OCI-LY3 (cell line): ENCODE data around the gene CLDN14.

ENCODE experiments used
- H2AFZ ChIP-seq: fragments of 200-600, 300-600 bp; shearing (Covaris generic); 2 replicates; pipeline ENCODE4 v1.6.0; 2014; ENCODE audit warnings: antibody characterized with exemption, low read depth, low read length
- H3K27ac ChIP-seq: fragments of 200-600, 300-600 bp; sonication (generic); 2 replicates; pipeline ENCODE4 v1.5.1; 2014; ENCODE audit warnings: mild to moderate bottlenecking, low read length, moderate library complexity, mixed read lengths
- H3K27me3 ChIP-seq: fragments of 200-600, 300-600 bp; sonication (generic); 2 replicates; pipeline ENCODE4 v1.6.1; 2014; ENCODE audit warnings: low read depth, low read length, mixed read lengths
- H3K36me3 ChIP-seq: fragments of 200-600, 300-600 bp; sonication (generic); replicated peaks from 2 replicates; pipeline ENCODE3; 2014; ENCODE audit warnings: low read depth, low read length, mixed read lengths
- H3K4me1 ChIP-seq: fragments of 300-600, 200-600 bp; sonication (generic); 2 replicates; pipeline ENCODE4 v1.6.1; 2014; ENCODE audit warnings: low read length, mixed read lengths
- H3K4me2 ChIP-seq: fragments of 200-600, 300-600 bp; sonication (generic); 2 replicates; pipeline ENCODE4 v1.6.1; 2014; ENCODE audit warnings: low read length, mixed read lengths
- H3K4me3 ChIP-seq: fragments of 300-600, 200-600 bp; sonication (generic); 2 replicates; pipeline ENCODE4 v1.5.1; 2014; ENCODE audit warnings: antibody characterized with exemption, mild to moderate bottlenecking, low read length, moderate library complexity
- H3K79me2 ChIP-seq: fragments of 300-600, 200-600 bp; shearing (Covaris generic); 2 replicates; pipeline ENCODE4 v1.6.1; 2014; ENCODE audit warnings: mild to moderate bottlenecking, low read length, mixed read lengths
- H3K9ac ChIP-seq: fragments of 300-600, 200-600 bp; shearing (Covaris generic); 2 replicates; pipeline ENCODE4 v1.6.0; 2014; ENCODE audit warnings: mild to moderate bottlenecking, low read length, moderate library complexity
- H3K9me3 ChIP-seq: fragments of 200-600, 300-600 bp; shearing (Covaris generic); 2 replicates; pipeline ENCODE4 v1.6.1; 2014; ENCODE audit warnings: low read length, mixed read lengths; ENCODE audit not compliant: insufficient read depth
- H4K20me1 ChIP-seq: fragments of 200-600, 300-600 bp; sonication (generic); 2 replicates; pipeline ENCODE4 v1.6.1; 2016; ENCODE audit warnings: low read length, mixed read lengths; ENCODE audit not compliant: insufficient read depth
- CTCF ChIP-seq: fragments of 200-600, 300-600 bp; sonication (generic); IDR thresholded peaks from 2 replicates; pipeline ENCODE4 v1.5.1; 2014; ENCODE audit warnings: antibody characterized with exemption, low read length, low read depth
- EZH2phosphoT487 ChIP-seq: fragments of 200-600 bp; shearing (Covaris generic); IDR thresholded peaks from 2 replicates; pipeline ENCODE4 v1.6.1; 2018; ENCODE audit warnings: antibody characterized with exemption, mixed run types, low read depth

Gene CLDN14

GRCh38 chr21:36431252-36431651 is 48.7 kb downstream of the CLDN14 start:
- no peaks in the 10 kb centered on the region for H4K20me1 ChIP-seq
- H3K27ac ChIP-seq: no peak overlapping the region
- no peaks in the 10 kb centered on the region for H3K9me3 ChIP-seq
- no peaks in the 10 kb centered on the region for H3K79me2 ChIP-seq
- H3K27me3 ChIP-seq: no peaks in the 10 kb centered on the region
- TF ChIP-seq EZH2phosphoT487 (no peak), CTCF (no peak)
- no peak overlapping the region for H3K9ac ChIP-seq
- H2AFZ ChIP-seq: no peak overlapping the region
- peaks cover 47% of the 10 kb centered on the region for H3K4me1 ChIP-seq
- no peaks in the 10 kb centered on the region for H3K36me3 ChIP-seq
- no peak overlapping the region for H3K4me3 ChIP-seq
- H3K4me2 ChIP-seq: peak overlapping the region; percentile 98

- Histone ChIP-seq H4K20me1 (no peaks in the 10 kb centered on the region), H3K27ac (peak overlapping the region; percentile 84), H2AFZ (no peak overlapping the region), H3K36me3 (no peaks in the 10 kb centered on the region), H3K79me2 (no peaks in the 10 kb centered on the region), H3K4me2 (peak overlapping the region; percentile 98), H3K9ac (peak overlapping the region; percentile 78), H3K4me1 (peaks cover 47% of the 10 kb centered on the region), H3K4me3 (peak overlapping the region; percentile 76), H3K9me3 (no peaks in the 10 kb centered on the region), H3K27me3 (no peaks in the 10 kb centered on the region)
- no peak for TF ChIP-seq CTCF
- no peak for TF ChIP-seq EZH2phosphoT487
These were observed 49.1 kb downstream of the CLDN14 start for GRCh38 chr21:36430841-36431240.

- no peaks in the 10 kb centered on the region for H3K79me2 ChIP-seq
- TF ChIP-seq EZH2phosphoT487: no peak
- peak; percentile 17; the same call in 1 of the 2 replicates for TF ChIP-seq CTCF
- H3K36me3 ChIP-seq: no peaks in the 10 kb centered on the region
- H3K4me2 ChIP-seq: peak overlapping the region; percentile 98
- peak overlapping the region; percentile 94 for H2AFZ ChIP-seq
- peak overlapping the region; percentile 84 for H3K27ac ChIP-seq
- H3K4me1 ChIP-seq: peaks cover 47% of the 10 kb centered on the region
- no peaks in the 10 kb centered on the region for H3K9me3 ChIP-seq
- H4K20me1 ChIP-seq: no peaks in the 10 kb centered on the region
- H3K9ac ChIP-seq: peak overlapping the region; percentile 78
- H3K27me3 ChIP-seq: no peaks in the 10 kb centered on the region
- peak overlapping the region; percentile 76 for H3K4me3 ChIP-seq
These were observed 49.9 kb downstream of the CLDN14 start for GRCh38 chr21:36429947-36430546.

GRCh38 chr21:36428761-36429432 is 51.0 kb downstream of the CLDN14 start:
- no peak overlapping the region for H3K9ac ChIP-seq
- H3K4me1 ChIP-seq: peaks cover 37% of the 10 kb centered on the region
- no peak overlapping the region for H2AFZ ChIP-seq
- H3K9me3 ChIP-seq: no peaks in the 10 kb centered on the region
- peak overlapping the region; percentile 76; the same call in 1 of the 2 replicates for H3K4me3 ChIP-seq
- no peaks in the 10 kb centered on the region for H3K36me3 ChIP-seq
- peak overlapping the region; percentile 98 for H3K4me2 ChIP-seq
- no peaks in the 10 kb centered on the region for H3K27me3 ChIP-seq
- no peaks in the 10 kb centered on the region for H3K79me2 ChIP-seq
- no peak for TF ChIP-seq CTCF
- no peak for TF ChIP-seq EZH2phosphoT487
- H4K20me1 ChIP-seq: no peaks in the 10 kb centered on the region
- peak overlapping the region; percentile 84; the same call in 1 of the 2 replicates for H3K27ac ChIP-seq
